ENCODE data around the gene KRTAP10-4. TPM values are rescaled to one million over a fixed set of nuclear protein-coding genes. Genes with fewer than 3 reads are reported as not detected.

The KRTAP10-4 gene
- total and polyA plus RNA-seq, 2 donors (not counting 3 experiments of a cell fraction or from before 2014, with no cell fraction given) = not detected

DNA sequence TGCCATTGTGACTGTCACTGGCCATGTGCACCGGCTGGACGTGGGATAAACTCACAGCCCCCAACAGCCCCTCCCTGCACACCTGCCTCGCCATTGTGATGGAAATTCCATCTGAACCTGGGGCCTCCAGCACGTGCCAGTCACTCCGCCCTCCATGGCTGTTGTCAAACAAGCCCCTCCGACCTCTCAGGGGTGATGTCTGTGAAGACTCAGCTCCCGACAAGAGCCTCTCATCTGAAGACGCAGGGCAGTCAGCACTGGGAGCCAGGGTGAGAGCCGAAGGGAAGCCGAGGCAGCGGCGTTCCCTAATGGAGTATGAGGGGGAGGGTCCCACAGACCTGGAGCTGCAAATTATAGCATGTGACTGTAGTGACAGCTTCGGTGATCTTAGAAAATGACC lies 20.8 kb upstream of the KRTAP10-4 start:
- dilution Hi-C loops (cut with MboI; ENCODE audit: extremely low pct_ligation_motif_present, low sequenced_read_pairs) (no loop called here), intact Hi-C loops (cut with micrococcal nuclease) (no loop called here)
- no peak for DNase-seq (ENCODE audit: low read depth, low spot score)
- no peak for FAIRE-seq
- no peaks in the 10 kb centered on the region for H3K9me1 ChIP-seq (replicated peaks; ENCODE audit: control insufficient read depth, extremely low read depth, insufficient read depth, low read length)
- no peaks in the 10 kb centered on the region for H3K36me3 ChIP-seq (ENCODE audit: control insufficient read depth in 2 of 2, extremely low read depth in 1 of 2, insufficient read depth in 2 of 2, low read length in 2 of 2)
- CTCF ChIA-PET = no interaction called here
- peaks cover 4% of the 10 kb centered on the region in 2 experiments for H3K27me3 ChIP-seq (ENCODE audit: control insufficient read depth in 2 of 2, insufficient read depth in 2 of 2, low read length in 2 of 2)
- H3K27ac ChIP-seq (ENCODE audit: insufficient read depth, low read depth, low read length) = no peak overlapping the region
- no peaks in the 10 kb centered on the region for H3K79me2 ChIP-seq (ENCODE audit: control insufficient read depth, insufficient read depth, low read length)
- POLR2A ChIA-PET = no interaction called here
- H4K20me1 ChIP-seq (replicated peaks; ENCODE audit: control insufficient read depth, extremely low read depth, insufficient read depth, low read length) = no peaks in the 10 kb centered on the region
- no peaks in the 10 kb centered on the region for H3K9me3 ChIP-seq (replicated peaks; ENCODE audit: control insufficient read depth, insufficient read depth, low read length)
- H3K4me2 ChIP-seq (ENCODE audit: insufficient read depth, low read length) = no peak overlapping the region
- H3K4me1 ChIP-seq (ENCODE audit: control insufficient read depth, extremely low read depth, insufficient read depth, low read length) = no peaks in the 10 kb centered on the region
- no peak overlapping the region for H2AFZ ChIP-seq (ENCODE audit: low read depth, low read length)
- H3K4me3 ChIP-seq (replicated peaks in 1 of 3; ENCODE audit: insufficient read depth in 1 of 3, low read depth in 1 of 3, low read length in 3 of 3) = no peak overlapping the region
- no TSS peak for BruUV-seq (replicated peaks)
- no peak overlapping the region for H3K9ac ChIP-seq (replicated peaks; ENCODE audit: extremely low read depth, insufficient read depth, low read length)
- TF ChIP-seq FOS (IDR thresholded peaks at IDR 0.05; ENCODE audit: borderline replicate concordance, insufficient read depth, low read length) (no peak), POLR2A (IDR thresholded peaks at IDR 0.05; ENCODE audit: low read depth, low read length) (no peak), MYC (IDR thresholded peaks at IDR 0.05; ENCODE audit: low read depth, low read length) (no peak), GATA2 (IDR thresholded peaks at IDR 0.05; ENCODE audit: insufficient read depth, insufficient read length, low read depth, low read length) (no peak), EZH2 (IDR thresholded peaks at IDR 0.05; ENCODE audit: borderline replicate concordance, low read depth, low read length, severe bottlenecking) (no peak), JUN (IDR thresholded peaks at IDR 0.05; ENCODE audit: borderline replicate concordance, insufficient read depth, insufficient read length, low read depth) (no peak), POLR2AphosphoS5 (IDR thresholded peaks at IDR 0.05; ENCODE audit: insufficient read depth, low read depth, low read length) (no peak)
- TF ChIP-seq, protein P1, sequence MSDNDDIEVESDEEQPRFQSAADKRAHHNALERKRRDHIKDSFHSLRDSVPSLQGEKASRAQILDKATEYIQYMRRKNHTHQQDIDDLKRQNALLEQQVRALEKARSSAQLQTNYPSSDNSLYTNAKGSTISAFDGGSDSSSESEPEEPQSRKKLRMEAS (IDR thresholded peaks at IDR 0.05; ENCODE audit: insufficient read depth, insufficient read length) = no peak
- TF ChIP-seq, protein P2, sequence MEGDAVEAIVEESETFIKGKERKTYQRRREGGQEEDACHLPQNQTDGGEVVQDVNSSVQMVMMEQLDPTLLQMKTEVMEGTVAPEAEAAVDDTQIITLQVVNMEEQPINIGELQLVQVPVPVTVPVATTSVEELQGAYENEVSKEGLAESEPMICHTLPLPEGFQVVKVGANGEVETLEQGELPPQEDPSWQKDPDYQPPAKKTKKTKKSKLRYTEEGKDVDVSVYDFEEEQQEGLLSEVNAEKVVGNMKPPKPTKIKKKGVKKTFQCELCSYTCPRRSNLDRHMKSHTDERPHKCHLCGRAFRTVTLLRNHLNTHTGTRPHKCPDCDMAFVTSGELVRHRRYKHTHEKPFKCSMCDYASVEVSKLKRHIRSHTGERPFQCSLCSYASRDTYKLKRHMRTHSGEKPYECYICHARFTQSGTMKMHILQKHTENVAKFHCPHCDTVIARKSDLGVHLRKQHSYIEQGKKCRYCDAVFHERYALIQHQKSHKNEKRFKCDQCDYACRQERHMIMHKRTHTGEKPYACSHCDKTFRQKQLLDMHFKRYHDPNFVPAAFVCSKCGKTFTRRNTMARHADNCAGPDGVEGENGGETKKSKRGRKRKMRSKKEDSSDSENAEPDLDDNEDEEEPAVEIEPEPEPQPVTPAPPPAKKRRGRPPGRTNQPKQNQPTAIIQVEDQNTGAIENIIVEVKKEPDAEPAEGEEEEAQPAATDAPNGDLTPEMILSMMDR (IDR thresholded peaks at IDR 0.05; ENCODE audit: extremely low read depth in 1 of 2, insufficient read depth in 1 of 2, low read depth in 1 of 2, low read length in 2 of 2) = no peak

Data from endothelial cell of umbilical vein (primary cell).